Measurements from ENCODE around the gene LSM3. TPM values are rescaled to one million over a fixed set of nuclear protein-coding genes. Genes with fewer than 3 reads are reported as not detected.
A peak's percentile ranks its signal among the peaks of the same experiment; 100 is the strongest.

LSM3 gene
- polyA plus RNA-seq (ENCODE audit: insufficient read depth in 1 of 5, insufficient read length in 5 of 5, low replicate concordance in 1 of 5): 10 to 100 TPM; 13.4 to 18.9 (median 16.2) TPM
- long read RNA-seq, donor 1, transcript LSM3-201 (4 exons, 3,815 nt): major isoform, 109 of 148 reads
- long read RNA-seq, donor 1, partial matches to known transcripts: 39 of 148 reads
- long read RNA-seq, donor 1, other reads (novel, unspliced or antisense): 0 of 148 reads
- long read RNA-seq, donor 2, transcript LSM3-201 (4 exons, 3,815 nt): major isoform, 70 of 86 reads
- long read RNA-seq, donor 2, partial matches to known transcripts: 16 of 86 reads
- long read RNA-seq, donor 2, other reads (novel, unspliced or antisense): 0 of 86 reads
- long read RNA-seq, donor 3, transcript LSM3-201 (4 exons, 3,815 nt): major isoform, 71 of 96 reads
- long read RNA-seq, donor 3, partial matches to known transcripts: 25 of 96 reads
- long read RNA-seq, donor 3, other reads (novel, unspliced or antisense): 0 of 96 reads
- long read RNA-seq, donor 4, transcript LSM3-201 (4 exons, 3,815 nt): major isoform, 36 of 55 reads
- long read RNA-seq, donor 4, partial matches to known transcripts: 19 of 55 reads
- long read RNA-seq, donor 4, other reads (novel, unspliced or antisense): 0 of 55 reads
- long read RNA-seq, donor 5, transcript LSM3-201 (4 exons, 3,815 nt): major isoform, 137 of 169 reads
- long read RNA-seq, donor 5, partial matches to known transcripts: 27 of 169 reads
- long read RNA-seq, donor 5, other reads (novel, unspliced or antisense): 5 of 169 reads
- long read RNA-seq, donor 6, transcript LSM3-201 (4 exons, 3,815 nt): major isoform, 80 of 96 reads
- long read RNA-seq, donor 6, partial matches to known transcripts: 16 of 96 reads
- long read RNA-seq, donor 6, other reads (novel, unspliced or antisense): 0 of 96 reads
- long read RNA-seq, donor 7, transcript LSM3-201 (4 exons, 3,815 nt): major isoform, 81 of 90 reads
- long read RNA-seq, donor 7, partial matches to known transcripts: 9 of 90 reads
- long read RNA-seq, donor 7, other reads (novel, unspliced or antisense): 0 of 90 reads
- long read RNA-seq, donor 8, transcript LSM3-201 (4 exons, 3,815 nt): major isoform, 38 of 48 reads
- long read RNA-seq, donor 8, partial matches to known transcripts: 10 of 48 reads
- long read RNA-seq, donor 8, other reads (novel, unspliced or antisense): 0 of 48 reads

DNA sequence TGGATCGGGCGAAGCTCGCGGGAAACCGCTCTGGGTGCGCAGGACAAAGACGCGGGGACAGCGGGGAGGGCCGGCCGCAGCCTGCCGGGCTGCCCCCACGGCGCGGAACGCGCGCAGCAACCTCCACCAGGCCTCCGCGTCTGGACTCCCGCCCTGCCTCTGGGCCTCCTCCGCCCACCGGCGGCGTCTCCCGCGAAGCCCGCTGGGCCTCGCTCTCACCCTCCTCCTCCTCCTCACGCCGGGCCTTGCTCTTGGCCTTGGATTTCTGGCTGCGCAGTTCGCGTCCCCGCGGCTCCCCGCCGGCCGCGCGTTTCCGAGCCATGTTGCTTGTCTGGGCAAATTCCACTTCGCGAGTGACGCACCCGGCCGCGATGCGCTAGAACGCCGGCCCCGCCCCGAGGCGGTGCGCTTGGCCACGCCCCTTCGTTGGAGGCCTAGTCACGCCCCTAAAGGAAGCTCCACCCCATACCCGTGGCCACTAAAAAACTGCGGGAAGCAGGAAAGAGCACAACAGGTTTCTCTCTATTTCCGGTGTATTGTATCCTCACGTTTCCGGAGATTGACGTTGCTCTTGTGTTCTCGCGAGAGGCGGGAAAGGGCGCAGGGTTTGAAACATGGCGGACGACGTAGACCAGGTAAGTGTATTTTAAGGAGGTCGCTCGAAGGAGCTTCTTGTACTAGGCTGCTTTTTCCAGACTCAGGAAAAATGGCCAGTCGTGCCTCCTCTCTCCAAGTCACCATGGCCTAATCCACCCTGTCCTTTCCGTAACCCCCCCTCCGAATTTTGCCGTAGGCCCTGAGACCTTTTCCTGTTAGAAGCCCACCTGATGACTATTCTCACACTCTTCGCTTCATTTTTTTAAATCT is at the start of gene LSM3, which contains the start of gene XPC:
Gene LSM3, plus strand, starts transcription at position 571 of the 867 bp plus-strand sequence. Its CDS starts 44 bp downstream, at position 615.
Gene XPC, minus strand, starts transcription at position 355 of the 867 bp plus-strand sequence. Its CDS starts 33 bp downstream, at position 322.
- peak; percentile 98 to 99 for DNase-seq

DNA sequence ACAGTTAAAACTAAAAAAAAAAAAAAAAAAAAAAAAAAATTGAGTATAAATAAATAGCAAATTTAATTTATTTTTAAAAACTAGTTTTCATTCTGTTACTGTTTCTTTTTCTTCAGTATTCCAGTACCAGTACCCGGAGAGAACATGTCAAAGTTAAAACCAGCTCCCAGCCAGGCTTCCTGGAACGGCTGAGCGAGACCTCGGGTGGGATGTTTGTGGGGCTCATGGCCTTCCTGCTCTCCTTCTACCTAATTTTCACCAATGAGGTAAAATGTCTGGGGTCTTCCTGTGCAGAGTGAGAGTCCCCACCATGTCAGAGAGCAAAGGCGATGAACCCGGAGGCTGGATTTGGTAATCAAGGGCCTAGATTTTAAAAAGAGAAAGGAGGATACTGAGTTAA is 49.3 kb upstream of the LSM3 start:
- DNase-seq: no peak

DNA sequence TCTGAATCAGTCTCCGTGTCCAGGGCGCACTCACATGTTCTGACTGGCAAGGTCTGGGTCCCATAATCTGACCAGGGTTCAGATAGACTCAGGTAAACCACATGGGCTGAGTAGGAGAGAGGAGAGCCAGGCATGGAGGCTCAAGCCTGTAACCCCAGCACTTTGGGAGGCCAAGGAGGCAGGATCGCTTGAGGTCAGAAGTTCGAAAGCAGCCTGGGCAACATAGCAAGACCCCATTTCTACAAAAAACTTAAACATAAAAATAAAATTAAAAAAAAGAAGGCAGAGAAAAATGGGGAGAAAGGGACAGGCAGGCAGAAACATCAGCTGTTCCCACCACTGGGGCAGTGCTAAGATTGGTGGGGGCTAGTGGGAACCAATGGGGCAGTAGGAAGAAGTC is 48.4 kb upstream of the LSM3 start:
- no peak for DNase-seq

DNA sequence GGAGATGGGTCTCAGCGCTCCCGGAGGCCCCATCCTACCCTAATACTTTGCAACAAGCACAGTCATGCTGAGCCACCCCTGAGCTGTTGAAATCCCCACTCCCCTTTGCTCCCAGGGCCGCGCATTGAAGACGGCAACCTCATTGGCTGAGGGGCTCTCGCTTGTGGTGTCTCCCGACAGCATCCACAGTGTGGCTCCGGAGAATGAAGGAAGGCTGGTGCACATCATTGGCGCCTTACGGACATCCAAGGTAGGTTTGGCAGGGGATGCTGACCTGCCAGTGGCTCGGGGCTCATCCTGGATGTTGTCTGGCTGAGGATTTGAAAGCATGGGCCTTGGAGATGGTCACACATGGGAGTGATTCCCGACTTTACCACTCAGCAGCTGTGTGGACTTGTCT is 47.9 kb upstream of the LSM3 start:
- DNase-seq: no peak

DNA sequence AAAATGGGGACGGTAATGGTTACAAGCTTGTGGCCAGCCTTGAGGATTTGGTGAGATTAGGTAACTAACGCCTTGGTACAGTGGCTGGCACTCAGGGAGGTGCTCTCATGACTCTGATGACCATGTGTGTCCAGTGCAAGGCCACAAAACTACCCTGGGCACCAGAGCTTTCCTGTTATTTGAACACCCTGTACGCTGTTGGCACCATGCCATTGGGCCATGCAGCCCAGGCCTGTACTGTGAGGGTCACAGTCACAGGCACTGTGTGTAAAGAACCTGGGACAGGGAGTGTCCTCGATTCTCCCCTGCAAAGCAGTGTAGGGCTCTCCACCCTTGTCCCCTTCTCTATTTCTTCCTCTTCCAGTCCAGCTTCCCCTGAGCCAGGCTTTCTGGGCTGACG is 47.5 kb upstream of the LSM3 start:
- no peak for DNase-seq

DNA sequence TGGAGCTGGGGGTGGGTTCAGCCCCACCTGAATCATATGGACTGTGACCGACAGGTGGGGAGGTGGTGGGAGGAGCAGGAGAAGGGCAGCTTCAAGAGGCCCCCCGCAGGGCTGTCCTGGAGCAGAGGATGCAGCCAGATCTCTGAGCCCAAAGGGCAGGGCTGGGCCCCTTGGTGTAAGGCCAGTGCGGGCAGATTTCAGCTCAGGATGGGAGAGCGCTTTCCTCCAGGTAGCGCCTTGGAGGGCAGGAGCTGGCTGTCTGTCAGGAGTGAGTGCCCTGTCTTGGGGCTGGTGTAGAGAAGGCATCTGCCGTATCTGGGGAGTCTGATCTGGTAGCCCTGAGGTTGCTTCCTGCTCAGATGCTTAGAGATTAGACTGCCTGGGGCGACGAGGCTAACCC is 46.5 kb upstream of the LSM3 start:
- DNase-seq: no peak

DNA sequence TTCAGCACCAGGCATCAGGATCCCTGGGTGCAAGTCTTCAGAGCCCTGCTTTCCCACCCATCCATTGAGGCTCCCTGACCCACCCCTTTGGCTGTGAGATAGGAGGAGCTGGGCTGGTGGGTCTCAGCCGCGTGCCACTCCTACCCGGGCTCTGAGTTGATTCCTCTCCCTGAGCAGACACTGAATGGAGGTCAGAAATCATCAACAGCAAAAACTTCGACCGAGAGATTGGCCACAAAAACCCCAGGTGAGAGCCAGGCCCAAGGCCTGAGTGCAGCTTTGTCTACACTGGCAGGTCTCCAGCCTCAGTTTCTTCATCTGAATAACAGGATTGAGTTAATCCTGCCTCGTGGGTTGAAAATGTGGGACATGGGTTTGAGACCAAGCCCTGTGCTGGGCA is 45.9 kb upstream of the LSM3 start:
- DNase-seq: no peak

DNA sequence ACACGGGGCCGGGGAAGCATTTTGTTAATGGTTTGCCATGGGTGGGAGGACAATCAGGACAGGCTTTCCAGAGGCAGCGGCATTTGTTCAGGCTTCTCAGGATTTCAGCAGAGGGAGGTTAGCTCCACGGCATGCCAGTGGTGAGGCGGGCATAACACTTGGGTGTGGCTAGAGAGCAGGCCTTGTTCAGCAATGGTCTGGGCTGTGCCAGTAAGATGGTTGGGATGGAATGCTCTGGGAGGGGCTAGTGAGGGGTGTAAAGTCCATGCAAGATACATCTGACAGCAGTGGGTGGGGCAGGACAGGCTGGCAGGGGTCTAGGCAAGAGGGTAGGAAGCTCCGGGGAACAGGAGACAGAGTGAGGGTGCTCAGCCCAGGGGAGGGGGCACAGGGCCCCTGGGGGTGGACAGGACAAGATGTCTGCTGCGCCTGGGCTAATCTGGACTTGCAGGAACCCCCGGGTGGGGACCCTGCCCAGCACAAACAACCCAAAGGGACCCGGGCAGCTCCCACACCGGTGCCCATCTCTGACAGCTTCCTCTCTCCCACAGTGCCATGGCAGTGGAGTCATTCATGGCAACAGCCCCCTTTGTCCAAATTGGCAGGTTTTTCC is 45.3 kb upstream of the LSM3 start:
- DNase-seq: no peak

DNA sequence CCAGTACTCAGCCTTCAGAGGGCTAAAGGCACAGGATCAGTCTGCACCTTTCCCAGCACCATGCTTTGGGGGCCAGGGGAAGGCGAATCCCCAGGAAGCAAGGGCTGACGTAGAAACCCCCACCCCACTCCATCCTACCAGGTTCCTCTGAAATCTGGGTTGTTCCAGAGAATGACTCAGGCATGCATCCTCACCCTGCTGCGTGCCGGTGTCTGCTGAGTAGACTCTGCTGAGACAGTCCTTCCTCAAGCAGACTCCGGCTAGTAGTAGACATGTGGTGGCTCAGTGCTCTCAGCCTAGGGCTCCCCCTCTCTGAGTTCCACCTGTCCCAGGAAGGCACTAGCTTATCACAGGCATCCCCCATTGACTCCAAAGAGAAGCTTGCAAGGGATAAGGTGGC is 44.7 kb upstream of the LSM3 start:
- no peak for DNase-seq

DNA sequence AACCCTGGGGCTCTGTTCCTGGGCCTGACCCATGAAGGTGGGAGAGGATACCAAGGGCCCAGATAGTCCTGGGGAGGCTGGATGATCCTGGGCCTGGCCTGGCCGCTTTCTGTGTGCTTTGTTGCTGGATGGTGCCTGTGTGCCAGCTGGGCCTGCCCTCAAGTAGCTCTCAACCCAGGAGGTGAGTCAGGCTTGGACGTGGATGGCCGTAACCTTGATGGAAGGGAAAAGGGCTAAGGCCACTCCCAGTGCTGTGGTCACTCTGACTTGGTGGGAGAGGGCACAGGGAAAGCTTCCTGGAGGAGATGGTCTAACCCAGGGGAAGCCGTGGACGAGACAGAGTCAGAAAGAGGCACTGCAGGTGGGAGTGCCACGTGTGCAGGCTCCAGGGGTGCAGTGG is 44.3 kb upstream of the LSM3 start:
- DNase-seq: no peak

DNA sequence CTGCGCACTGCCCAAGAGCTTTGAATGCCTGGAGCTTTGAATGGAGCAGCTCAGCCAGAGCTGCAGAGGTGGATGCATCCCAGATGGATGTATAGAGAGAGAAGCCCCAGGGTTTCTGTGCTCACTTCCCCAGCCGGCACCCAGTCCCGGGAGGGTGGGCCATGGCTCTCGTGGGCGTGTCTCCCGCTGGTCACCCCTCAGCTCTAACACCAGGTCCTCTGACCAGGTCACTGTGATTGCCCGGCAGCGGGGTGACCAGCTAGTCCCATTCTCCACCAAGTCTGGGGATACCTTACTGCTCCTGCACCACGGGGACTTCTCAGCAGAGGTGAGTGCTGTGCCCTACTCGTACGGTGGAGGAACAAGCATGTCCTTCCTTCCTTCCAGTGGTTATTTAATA is 43.0 kb upstream of the LSM3 start:
- DNase-seq: no peak

DNA sequence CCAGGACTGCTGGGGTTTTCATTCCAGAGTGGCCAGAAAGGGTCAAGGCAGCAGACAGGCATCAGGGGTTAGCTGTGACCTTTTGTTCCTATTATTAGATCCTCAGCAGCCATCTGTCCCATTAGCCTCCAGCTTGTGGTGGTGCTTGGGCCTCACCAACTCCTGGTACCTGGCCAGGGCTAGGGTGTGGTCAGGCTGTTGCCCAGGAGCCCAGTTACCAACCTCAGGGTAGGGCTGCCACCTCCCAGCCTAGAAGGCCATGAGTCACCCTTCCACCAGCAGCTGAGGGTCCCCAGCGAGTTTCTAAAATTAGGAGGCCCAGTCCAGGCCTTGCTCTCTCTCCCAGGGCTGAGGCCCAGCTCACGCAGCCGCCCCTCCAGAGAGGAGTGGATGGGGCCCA is 41.6 kb upstream of the LSM3 start:
- DNase-seq: no peak

DNA sequence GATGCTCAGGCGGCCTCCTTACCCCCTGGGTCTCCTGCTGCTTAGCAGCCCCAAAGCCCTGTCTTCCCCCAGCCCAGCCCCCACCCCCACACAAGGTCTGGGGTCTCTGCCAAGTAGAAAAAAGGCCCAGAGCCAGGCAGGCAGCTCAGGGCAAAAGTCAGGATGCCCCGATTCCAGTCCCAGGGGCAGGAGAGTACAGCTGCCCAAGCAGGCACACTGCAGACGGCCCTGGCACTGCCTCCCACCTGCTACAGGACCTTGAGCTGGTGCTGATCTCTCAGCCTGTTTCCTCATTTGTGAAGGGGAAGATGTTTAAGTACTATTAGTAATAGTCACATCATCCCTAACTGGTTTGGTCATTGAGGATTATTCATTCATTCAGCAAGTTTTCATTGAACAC is 41.2 kb upstream of the LSM3 start:
- DNase-seq: no peak

DNA sequence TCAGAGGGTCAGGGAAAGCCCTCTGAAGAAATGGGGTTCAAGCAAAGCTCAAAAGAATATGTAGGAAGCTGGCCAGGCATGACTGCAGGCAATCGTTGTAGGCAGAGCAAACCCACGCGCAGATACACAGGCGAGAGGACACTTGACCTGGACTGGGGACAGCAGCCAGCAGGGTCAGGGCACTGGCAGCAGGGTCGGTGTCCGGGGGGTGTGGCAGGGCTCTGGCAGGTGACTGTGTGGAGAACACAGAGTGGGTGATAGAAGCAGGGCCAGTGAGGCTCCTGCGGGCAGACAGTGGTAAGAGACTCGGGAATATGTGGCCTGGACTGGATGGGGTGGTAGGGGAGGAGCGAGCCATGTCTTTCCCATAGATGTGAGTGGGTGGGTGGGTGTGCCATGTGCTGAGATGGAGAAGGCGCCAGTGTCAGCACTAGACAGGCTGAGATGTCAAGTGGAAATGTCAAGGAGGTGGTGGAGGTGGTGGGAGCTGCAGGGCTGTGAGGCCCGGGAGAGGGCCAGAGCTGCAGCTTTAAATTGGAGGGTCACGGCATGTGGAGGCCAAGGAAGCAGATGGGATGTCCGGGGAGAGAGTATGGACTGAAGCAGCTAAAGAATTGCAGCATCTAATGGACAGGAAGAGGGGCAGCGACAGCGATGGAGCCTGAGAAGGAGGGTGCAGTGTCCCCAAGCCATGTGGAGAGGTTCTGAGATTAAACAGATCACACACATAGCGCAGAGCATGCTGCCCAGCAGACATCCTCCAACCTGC is 40.3 kb upstream of the LSM3 start:
- no peak for DNase-seq

DNA sequence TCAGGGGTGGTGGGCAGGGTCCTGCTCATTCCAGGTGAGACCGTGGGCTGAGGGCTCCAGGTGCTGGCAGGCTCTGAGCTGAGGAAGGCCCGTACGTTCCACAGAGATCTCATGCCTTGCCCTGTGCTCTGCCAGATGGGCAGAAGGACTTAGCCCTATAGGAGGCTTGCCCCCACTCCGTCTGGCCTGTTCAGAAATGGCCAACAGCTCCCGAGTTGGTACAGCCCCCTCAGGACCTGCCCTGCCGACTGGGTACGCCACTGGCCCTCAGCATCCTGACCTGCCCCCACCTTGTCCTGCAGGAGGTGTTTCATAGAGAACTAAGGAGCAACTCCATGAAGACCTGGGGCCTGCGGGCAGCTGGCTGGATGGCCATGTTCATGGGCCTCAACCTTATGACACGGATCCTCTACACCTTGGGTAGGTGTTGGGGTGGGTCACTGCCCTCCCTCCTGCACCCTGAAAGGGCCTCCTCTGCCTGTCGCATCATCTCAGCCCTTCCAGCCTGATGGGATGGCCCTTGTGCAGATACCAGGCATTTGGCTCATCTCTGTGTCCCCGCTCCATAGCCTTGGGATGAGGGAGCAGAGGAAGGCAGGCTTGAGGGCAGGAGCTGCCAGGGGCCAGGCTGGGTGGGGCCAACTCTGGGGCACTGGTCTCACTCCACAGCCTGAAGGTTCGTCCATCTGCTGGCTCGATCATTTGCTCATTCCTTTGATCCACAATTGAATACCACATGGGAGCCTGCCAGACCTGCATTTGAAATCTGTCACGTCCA is 39.5 kb upstream of the LSM3 start:
- no peak for DNase-seq

DNA sequence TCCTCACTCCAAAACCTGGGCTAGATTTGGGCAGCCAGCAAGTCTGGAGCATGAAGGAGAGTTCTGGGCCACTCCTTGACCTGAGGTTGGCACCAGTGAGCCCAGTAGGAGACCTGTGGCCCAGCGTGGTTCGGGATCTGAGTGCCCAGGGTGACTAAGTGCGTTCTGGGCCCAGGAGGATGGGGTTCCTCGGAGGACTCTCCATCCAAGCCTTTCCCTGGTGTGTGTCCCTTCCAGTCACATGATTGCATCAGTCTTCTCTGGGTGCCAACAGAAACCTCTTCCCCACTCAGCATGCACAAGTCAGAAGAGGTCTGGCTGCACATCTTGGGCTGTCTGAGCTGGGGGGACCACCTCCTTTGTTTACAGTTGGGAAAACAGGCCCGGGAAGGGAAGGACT is 38.8 kb upstream of the LSM3 start:
- DNase-seq: no peak

DNA sequence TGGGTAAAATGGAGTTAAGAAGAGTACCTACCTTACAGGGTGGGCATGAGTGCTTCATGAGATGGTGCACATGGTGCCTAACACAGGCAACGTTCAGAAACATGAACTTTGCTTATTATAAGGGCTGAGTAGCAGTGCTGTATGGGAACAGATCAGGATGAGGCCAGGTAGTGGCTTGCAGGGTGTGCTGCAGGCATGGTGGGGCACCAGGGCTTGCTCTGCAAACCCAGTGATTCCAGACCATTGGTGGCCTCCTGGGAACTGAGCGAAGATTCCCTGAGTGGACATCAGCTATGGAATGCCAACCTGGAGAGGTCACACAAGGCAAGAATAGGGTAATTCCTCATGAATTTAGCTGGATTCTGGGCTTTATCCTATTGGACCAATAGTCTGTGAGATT is 37.9 kb upstream of the LSM3 start:
- DNase-seq: no peak

DNA sequence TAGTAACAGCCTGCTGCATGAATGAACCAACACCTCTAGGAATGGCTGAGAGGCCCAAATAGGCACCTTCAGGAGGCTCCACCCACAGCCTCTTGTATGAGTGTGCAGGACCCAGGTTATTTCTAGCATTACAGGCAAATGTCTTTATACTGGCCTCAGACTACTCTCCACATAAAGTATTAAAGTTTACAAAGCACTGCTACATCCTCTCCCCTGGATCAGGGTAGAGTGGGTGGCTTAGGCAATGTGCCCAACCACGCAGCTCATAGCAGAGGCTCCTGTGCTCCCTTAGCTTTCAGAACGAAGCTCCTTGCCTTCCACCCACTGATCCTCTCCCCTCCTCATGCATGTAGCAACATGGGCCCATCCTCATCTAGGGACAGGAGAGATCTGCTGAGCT is 37.5 kb upstream of the LSM3 start:
- DNase-seq: no peak
